ENCODE results near the gene ATAD1. TPM values are rescaled to one million over a fixed set of nuclear protein-coding genes. Genes with fewer than 3 reads are reported as not detected.
"Not testable (repeated sequence)": the region's sequence is repeated elsewhere in the genome, so short reads cannot be mapped to it uniquely, and the experiment has no call there.

ATAD1 gene
- polyA plus RNA-seq, 3 donors, result 6.3 to 13.2 (median 10.2) TPM

- Histone ChIP-seq H3K79me2 (ENCODE audit: insufficient read depth, low read length) (no peaks in the 10 kb centered on the region), H3K27me3 (ENCODE audit: control insufficient read depth in 2 of 2, insufficient read depth in 2 of 2, low read length in 2 of 2) (no peaks in the 10 kb centered on the region), H3K9me3 (replicated peaks in 1 of 2; ENCODE audit: control insufficient read depth in 1 of 2, insufficient read depth in 1 of 2, low read length in 2 of 2) (no peaks in the 10 kb centered on the region), H4K20me1 (ENCODE audit: insufficient read depth, low read length) (no peaks in the 10 kb centered on the region), H2AFZ (ENCODE audit: insufficient read depth, low read depth, low read length, poor library complexity, severe bottlenecking) (no peak overlapping the region), H3K9ac (ENCODE audit: insufficient read depth, low read length, poor library complexity, severe bottlenecking) (no peak overlapping the region), H3K27ac (ENCODE audit: low read depth in 1 of 2, low read length in 2 of 2) (no peak overlapping the region), H3K36me3 (replicated peaks in 1 of 2; ENCODE audit: control insufficient read depth in 1 of 2, insufficient read depth in 2 of 2, low read length in 2 of 2) (no peaks in the 10 kb centered on the region), H3K4me2 (replicated peaks; ENCODE audit: extremely low read depth, low read length, poor library complexity, severe bottlenecking) (no peak overlapping the region), H3K4me1 (ENCODE audit: control insufficient read depth in 1 of 2, insufficient read depth in 2 of 2, low read length in 2 of 2) (peaks cover 0 to 6% of the 10 kb centered on the region in 2 donors), H3K4me3 (replicated peaks in 1 of 3; ENCODE audit: low read depth in 2 of 3, low read length in 3 of 3) (no peak overlapping the region)
- DNase-seq, result no peak
- intact Hi-C loops (cut with micrococcal nuclease), result no loop called here
- H3K4me3 Mint-ChIP-seq, result no peak overlapping the region
- H3K27ac Mint-ChIP-seq, result no peak overlapping the region
- peaks cover 0 to 1% (median 0%) of the 10 kb centered on the region in 3 donors for H3K27me3 Mint-ChIP-seq (ENCODE audit: low read depth in 3 of 3)
- TF ChIP-seq CTCF (IDR thresholded peaks at IDR 0.05), result no peak
- no peaks in the 10 kb centered on the region for H3K36me3 Mint-ChIP-seq
- H3K4me1 Mint-ChIP-seq, result peaks cover 10% of the 10 kb centered on the region
- no peaks in the 10 kb centered on the region for H3K9me3 Mint-ChIP-seq
Measured at GRCh38 chr10:87847550-87847949, 29.5 kb upstream of the ATAD1 start.

DNA sequence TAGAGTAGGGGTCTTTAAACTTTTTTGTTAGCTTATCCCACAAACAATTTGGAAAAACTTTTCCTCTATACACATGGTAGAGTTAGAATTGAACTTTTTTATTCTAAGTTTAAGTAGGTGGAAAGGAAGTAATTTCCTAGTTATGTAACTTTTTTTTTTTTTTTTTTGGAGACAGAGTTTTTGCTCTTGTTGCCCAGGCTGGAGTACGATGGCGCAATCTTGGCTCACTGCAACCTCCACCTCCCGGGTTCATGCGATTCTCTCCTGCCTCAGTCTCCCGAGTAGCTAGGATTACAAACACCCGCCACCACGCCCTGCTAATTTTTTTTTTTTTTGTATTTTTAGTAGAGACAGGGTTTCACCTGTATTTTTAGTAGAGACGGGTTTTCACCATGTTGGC lies 28.7 kb upstream of the ATAD1 start:
- H3K9me3 ChIP-seq (replicated peaks in 1 of 2; ENCODE audit: control insufficient read depth in 1 of 2, insufficient read depth in 1 of 2, low read length in 2 of 2); H3K36me3 Mint-ChIP-seq; H3K27me3 Mint-ChIP-seq (ENCODE audit: low read depth in 3 of 3); intact Hi-C loops (cut with micrococcal nuclease); H3K9me3 Mint-ChIP-seq; H3K4me2 ChIP-seq (replicated peaks; ENCODE audit: extremely low read depth, low read length, poor library complexity, severe bottlenecking); H3K79me2 ChIP-seq (ENCODE audit: insufficient read depth, low read length); H4K20me1 ChIP-seq (ENCODE audit: insufficient read depth, low read length); H3K27ac Mint-ChIP-seq; H3K27ac ChIP-seq (ENCODE audit: low read depth in 1 of 2, low read length in 2 of 2); H2AFZ ChIP-seq (ENCODE audit: insufficient read depth, low read depth, low read length, poor library complexity, severe bottlenecking); H3K27me3 ChIP-seq (ENCODE audit: control insufficient read depth in 2 of 2, insufficient read depth in 2 of 2, low read length in 2 of 2); H3K36me3 ChIP-seq (replicated peaks in 1 of 2; ENCODE audit: control insufficient read depth in 1 of 2, insufficient read depth in 2 of 2, low read length in 2 of 2); H3K4me3 ChIP-seq (replicated peaks in 1 of 3; ENCODE audit: low read depth in 2 of 3, low read length in 3 of 3); H3K9ac ChIP-seq (ENCODE audit: insufficient read depth, low read length, poor library complexity, severe bottlenecking); H3K4me1 ChIP-seq (ENCODE audit: control insufficient read depth in 1 of 2, insufficient read depth in 2 of 2, low read length in 2 of 2); DNase-seq; H3K4me3 Mint-ChIP-seq: not testable (repeated sequence)
- H3K4me1 Mint-ChIP-seq, result peaks cover 10% of the 10 kb centered on the region
- 20% methylated on average over 1 of the region's 8 CpGs for WGBS (ENCODE audit: insufficient coverage)

All from CD14-positive monocyte (primary cell).